Measurements from ENCODE around the gene MCEMP1. TPM values are rescaled to one million over a fixed set of nuclear protein-coding genes. Genes with fewer than 3 reads are reported as not detected.
A peak's percentile ranks its signal among the peaks of the same experiment; 100 is the strongest.
"Not testable (repeated sequence)": the region's sequence is repeated elsewhere in the genome, so short reads cannot be mapped to it uniquely, and the experiment has no call there.

Gene MCEMP1
- total and polyA plus RNA-seq, 7 experiments from 2014 or later: 1.2 to 12.3 TPM; not detected in 5

GRCh38 chr19:7642295-7643030, 34.4 kb upstream of the MCEMP1 start:
- Mint-ChIP-seq H3K4me3 (no peak overlapping the region), H3K9me3 (peaks cover 0 to 5% (median 0%) of the 10 kb centered on the region in 11 donors), H3K4me1 (peaks cover 9 to 31% (median 21%) of the 10 kb centered on the region in 7 donors), H3K27ac (no peak overlapping the region), H3K27me3 (no peaks in the 10 kb centered on the region), H3K36me3 (peaks cover 0 to 20% (median 8%) of the 10 kb centered on the region in 5 donors)
- H3K4me3 ChIP-seq (ENCODE audit: low read length): no peak overlapping the region
- no peak for ATAC-seq
- CTCF ChIA-PET: interaction anchor here (0.7 kb wide), 1 partner anchor 157 kb away, joined by 3 read pairs; no protein-coding TSS in a partner anchor
- peaks cover 0 to 7% of the 10 kb centered on the region in 2 donors for H3K4me1 ChIP-seq (ENCODE audit: control insufficient read depth in 2 of 2, insufficient read depth in 2 of 2, low read length in 2 of 2)
- H3K27me3 ChIP-seq (ENCODE audit: control insufficient read depth in 2 of 2, insufficient read depth in 2 of 2, low read length in 2 of 2): no peaks in the 10 kb centered on the region
- no peaks in the 10 kb centered on the region for H3K9me3 ChIP-seq (ENCODE audit: control insufficient read depth in 2 of 3, low read length in 3 of 3)
- POLR2A ChIA-PET: interaction anchor here (0.6 to 1.2 kb wide), 3 partner anchors 11 to 13 kb away, joined by 3 to 4 read pairs (median 3); partner anchors contain the start of gene PET100
- peaks cover 0 to 68% (median 3%) of the 10 kb centered on the region in 3 experiments for H3K36me3 ChIP-seq (ENCODE audit: control insufficient read depth in 2 of 3, insufficient read depth in 3 of 3, low read length in 3 of 3)
- peak in 1 of 9 donors; percentile 8 for DNase-seq
- intact Hi-C loops (cut with micrococcal nuclease): no loop called here
- H3K27ac ChIP-seq (ENCODE audit: low read depth, low read length): no peak overlapping the region

GRCh38 chr19:7643031-7643415, 33.9 kb upstream of the MCEMP1 start:
- H3K4me1 Mint-ChIP-seq: peaks cover 9 to 28% (median 16%) of the 10 kb centered on the region in 7 donors
- DNase-seq (no peak), ATAC-seq (no peak)
- H3K4me3 ChIP-seq (ENCODE audit: low read length): no peak overlapping the region
- no peaks in the 10 kb centered on the region for H3K27me3 ChIP-seq (ENCODE audit: control insufficient read depth in 2 of 2, insufficient read depth in 2 of 2, low read length in 2 of 2)
- H3K36me3 Mint-ChIP-seq: peaks cover 0 to 22% (median 8%) of the 10 kb centered on the region in 5 donors
- peaks cover 0 to 69% (median 3%) of the 10 kb centered on the region in 3 experiments for H3K36me3 ChIP-seq (ENCODE audit: control insufficient read depth in 2 of 3, insufficient read depth in 3 of 3, low read length in 3 of 3)
- H3K9me3 ChIP-seq (ENCODE audit: control insufficient read depth in 2 of 3, low read length in 3 of 3): no peaks in the 10 kb centered on the region
- H3K4me3 Mint-ChIP-seq: no peak overlapping the region
- no peak overlapping the region for H3K27ac Mint-ChIP-seq
- no peak overlapping the region for H3K27ac ChIP-seq (ENCODE audit: low read depth, low read length)
- peaks cover 0 to 5% (median 0%) of the 10 kb centered on the region in 11 donors for H3K9me3 Mint-ChIP-seq
- no peaks in the 10 kb centered on the region for H3K27me3 Mint-ChIP-seq
- intact Hi-C loops (cut with micrococcal nuclease): no loop called here
- peaks cover 0 to 1% of the 10 kb centered on the region in 2 donors for H3K4me1 ChIP-seq (ENCODE audit: control insufficient read depth in 2 of 2, insufficient read depth in 2 of 2, low read length in 2 of 2)
- ChIA-PET POLR2A (interaction anchor here (1.0 to 1.2 kb wide), 2 partner anchors 12 kb away, joined by 3 to 4 read pairs; no protein-coding TSS in a partner anchor), CTCF (no interaction called here)

DNA sequence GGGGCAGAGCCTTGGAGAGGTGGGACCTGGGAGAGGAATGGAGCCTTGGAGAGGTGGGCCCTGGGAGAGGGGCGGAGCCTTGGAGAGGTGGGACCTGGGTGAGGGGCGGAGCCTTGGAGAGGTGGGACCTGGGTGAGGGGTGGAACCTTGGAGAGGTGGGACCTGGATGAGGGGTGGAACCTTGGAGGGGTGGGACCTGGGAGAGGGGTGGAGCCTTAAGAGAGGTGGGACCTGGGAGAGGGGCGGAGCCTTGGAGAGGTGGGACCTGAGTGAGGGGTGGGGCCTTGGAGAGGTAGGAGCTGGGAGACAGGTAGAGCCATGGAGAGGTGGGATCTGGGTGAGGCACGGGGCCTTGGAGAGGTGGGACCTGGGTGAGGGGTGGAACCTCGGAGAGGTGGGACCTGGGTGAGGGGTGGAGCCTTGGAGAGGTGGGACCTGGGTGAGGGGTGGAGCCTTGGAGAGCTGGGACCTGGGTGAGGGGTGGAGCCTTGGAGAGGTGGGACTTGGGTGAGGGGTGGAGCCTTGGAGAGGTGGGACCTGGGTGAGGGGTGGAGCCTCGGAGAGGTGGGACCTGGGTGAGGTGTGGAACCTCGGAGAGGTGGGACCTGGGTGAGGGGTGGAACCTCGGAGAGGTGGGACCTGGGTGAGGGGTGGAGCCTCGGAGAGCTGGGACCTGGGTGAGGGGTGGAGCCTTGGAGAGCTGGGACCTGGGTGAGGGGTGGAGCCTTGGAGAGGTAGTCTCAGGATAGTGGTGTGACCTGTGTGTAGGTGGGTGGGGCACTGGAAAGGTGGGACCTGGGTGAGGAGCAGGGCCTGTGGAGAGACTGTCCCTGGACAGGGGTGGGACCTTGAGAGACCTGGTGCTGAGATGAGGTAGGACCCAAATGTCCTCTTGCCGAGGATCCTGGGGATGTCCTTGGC, 33.0 kb upstream of the MCEMP1 start:
- Mint-ChIP-seq H3K36me3 (peaks cover 0 to 21% (median 8%) of the 10 kb centered on the region in 5 donors), H3K4me1 (peaks cover 9 to 24% (median 14%) of the 10 kb centered on the region in 7 donors)
- H3K27ac ChIP-seq (ENCODE audit: low read depth, low read length); H3K27me3 Mint-ChIP-seq; H3K4me3 ChIP-seq (ENCODE audit: low read length); H3K27me3 ChIP-seq (ENCODE audit: control insufficient read depth in 2 of 2, insufficient read depth in 2 of 2, low read length in 2 of 2); H3K4me1 ChIP-seq (ENCODE audit: control insufficient read depth in 2 of 2, insufficient read depth in 2 of 2, low read length in 2 of 2); H3K9me3 ChIP-seq (ENCODE audit: control insufficient read depth in 2 of 3, low read length in 3 of 3); intact Hi-C loops (cut with micrococcal nuclease); H3K4me3 Mint-ChIP-seq; H3K27ac Mint-ChIP-seq; ATAC-seq; H3K9me3 Mint-ChIP-seq: not testable (repeated sequence)
- CTCF ChIA-PET: interaction anchor here (0.6 kb wide), 1 partner anchor 13 kb away, joined by 3 read pairs; no protein-coding TSS in a partner anchor
- DNase-seq: peak in 1 of 9 donors; percentile 32
- POLR2A ChIA-PET: interaction anchor here (0.7 kb wide), 1 partner anchor 1927 kb away, joined by 6 read pairs; no protein-coding TSS in a partner anchor
- peaks cover 0 to 69% (median 3%) of the 10 kb centered on the region in 3 experiments for H3K36me3 ChIP-seq (ENCODE audit: control insufficient read depth in 2 of 3, insufficient read depth in 3 of 3, low read length in 3 of 3)

DNA sequence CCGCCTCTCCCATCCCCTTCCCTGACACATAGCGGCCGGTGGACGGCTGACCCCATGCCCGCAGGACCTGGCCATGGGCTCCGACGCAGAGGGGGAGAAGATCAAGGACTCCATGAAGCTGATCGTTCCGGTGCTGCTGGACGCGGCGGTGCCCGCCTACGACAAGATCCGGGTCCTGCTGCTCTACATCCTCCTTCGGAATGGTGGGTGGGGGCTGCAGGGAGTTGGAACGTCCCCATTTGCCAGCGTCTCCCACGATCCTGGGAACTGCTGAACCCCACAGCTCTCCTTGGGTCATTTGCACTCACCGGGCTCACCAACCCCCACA, 32.4 kb upstream of the MCEMP1 start:
- peaks cover 0 to 5% (median 0%) of the 10 kb centered on the region in 11 donors for H3K9me3 Mint-ChIP-seq
- intact Hi-C loops (cut with micrococcal nuclease): no loop called here
- H3K9me3 ChIP-seq (ENCODE audit: control insufficient read depth in 2 of 3, low read length in 3 of 3): no peaks in the 10 kb centered on the region
- POLR2A ChIA-PET: no interaction called here
- no peak overlapping the region for H3K4me3 ChIP-seq (ENCODE audit: low read length)
- ATAC-seq: no peak
- DNase-seq: no peak
- no peaks in the 10 kb centered on the region for H3K27me3 ChIP-seq (ENCODE audit: control insufficient read depth in 2 of 2, insufficient read depth in 2 of 2, low read length in 2 of 2)
- H3K36me3 ChIP-seq (ENCODE audit: control insufficient read depth in 2 of 3, insufficient read depth in 3 of 3, low read length in 3 of 3): peaks cover 0 to 66% (median 3%) of the 10 kb centered on the region in 3 experiments
- peaks cover 0 to 19% (median 8%) of the 10 kb centered on the region in 5 donors for H3K36me3 Mint-ChIP-seq
- no peaks in the 10 kb centered on the region for H3K27me3 Mint-ChIP-seq
- H3K4me1 ChIP-seq (ENCODE audit: control insufficient read depth in 2 of 2, insufficient read depth in 2 of 2, low read length in 2 of 2): no peaks in the 10 kb centered on the region
- no peak overlapping the region for H3K27ac Mint-ChIP-seq
- CTCF ChIA-PET: interaction anchor here (1.0 kb wide), 1 partner anchor 105 kb away, joined by 3 read pairs; no protein-coding TSS in a partner anchor
- no peak overlapping the region for H3K27ac ChIP-seq (ENCODE audit: low read depth, low read length)
- H3K4me3 Mint-ChIP-seq: no peak overlapping the region
- H3K4me1 Mint-ChIP-seq: peaks cover 7 to 18% (median 10%) of the 10 kb centered on the region in 7 donors

GRCh38 chr19:7645163-7645562, 31.7 kb upstream of the MCEMP1 start:
- Histone ChIP-seq H3K4me3 (ENCODE audit: low read length) (no peak overlapping the region), H3K27ac (ENCODE audit: low read depth, low read length) (no peak overlapping the region), H3K4me1 (ENCODE audit: control insufficient read depth in 2 of 2, insufficient read depth in 2 of 2, low read length in 2 of 2) (no peaks in the 10 kb centered on the region), H3K9me3 (ENCODE audit: control insufficient read depth in 2 of 3, low read length in 3 of 3) (no peaks in the 10 kb centered on the region), H3K27me3 (ENCODE audit: control insufficient read depth in 2 of 2, insufficient read depth in 2 of 2, low read length in 2 of 2) (no peaks in the 10 kb centered on the region), H3K36me3 (ENCODE audit: control insufficient read depth in 2 of 3, insufficient read depth in 3 of 3, low read length in 3 of 3) (peaks cover 0 to 60% (median 3%) of the 10 kb centered on the region in 3 experiments)
- H3K27me3 Mint-ChIP-seq: peaks cover 0 to 3% (median 0%) of the 10 kb centered on the region in 5 donors
- POLR2A ChIA-PET: interaction anchor here (0.9 kb wide), 1 partner anchor 9 kb away, joined by 3 read pairs; no protein-coding TSS in a partner anchor
- ATAC-seq: peak; percentile 62
- peaks cover under 1 to 12% (median 4%) of the 10 kb centered on the region in 7 donors for H3K4me1 Mint-ChIP-seq
- CTCF ChIA-PET: interaction anchor here (1.0 kb wide), 1 partner anchor 104 kb away, joined by 3 read pairs; no protein-coding TSS in a partner anchor
- intact Hi-C loops (cut with micrococcal nuclease): no loop called here
- H3K9me3 Mint-ChIP-seq: peaks cover 0 to under 1% (median 0%) of the 10 kb centered on the region in 11 donors
- H3K27ac Mint-ChIP-seq: peak overlapping the region in 1 of 9 donors; percentile 14
- H3K36me3 Mint-ChIP-seq: peaks cover 0 to 13% (median 5%) of the 10 kb centered on the region in 5 donors
- DNase-seq: no peak
- H3K4me3 Mint-ChIP-seq: no peak overlapping the region
